ENCODE measurements around the gene TYROBP.

DNA sequence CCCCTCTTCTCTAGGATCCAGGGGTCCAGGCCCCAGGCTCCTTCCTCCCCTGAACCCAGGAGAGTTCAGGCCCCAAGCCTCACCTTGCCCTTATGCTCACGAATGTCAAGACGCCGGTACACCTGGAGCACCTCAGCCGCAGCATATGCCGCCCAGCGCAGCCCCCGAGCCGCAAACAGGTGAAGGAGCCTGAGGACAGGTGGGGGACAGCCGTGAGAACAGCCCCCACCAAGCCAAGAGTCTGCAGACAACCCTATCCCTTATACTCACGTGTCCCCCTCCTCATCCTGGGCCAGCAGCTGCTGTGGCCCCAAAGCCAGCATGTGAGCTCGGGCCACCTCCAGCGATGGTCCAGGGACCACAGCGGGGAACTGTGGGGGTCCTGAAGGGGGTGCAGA is 11.5 kb downstream of the TYROBP start:
- TF ChIP-seq, protein P1, sequence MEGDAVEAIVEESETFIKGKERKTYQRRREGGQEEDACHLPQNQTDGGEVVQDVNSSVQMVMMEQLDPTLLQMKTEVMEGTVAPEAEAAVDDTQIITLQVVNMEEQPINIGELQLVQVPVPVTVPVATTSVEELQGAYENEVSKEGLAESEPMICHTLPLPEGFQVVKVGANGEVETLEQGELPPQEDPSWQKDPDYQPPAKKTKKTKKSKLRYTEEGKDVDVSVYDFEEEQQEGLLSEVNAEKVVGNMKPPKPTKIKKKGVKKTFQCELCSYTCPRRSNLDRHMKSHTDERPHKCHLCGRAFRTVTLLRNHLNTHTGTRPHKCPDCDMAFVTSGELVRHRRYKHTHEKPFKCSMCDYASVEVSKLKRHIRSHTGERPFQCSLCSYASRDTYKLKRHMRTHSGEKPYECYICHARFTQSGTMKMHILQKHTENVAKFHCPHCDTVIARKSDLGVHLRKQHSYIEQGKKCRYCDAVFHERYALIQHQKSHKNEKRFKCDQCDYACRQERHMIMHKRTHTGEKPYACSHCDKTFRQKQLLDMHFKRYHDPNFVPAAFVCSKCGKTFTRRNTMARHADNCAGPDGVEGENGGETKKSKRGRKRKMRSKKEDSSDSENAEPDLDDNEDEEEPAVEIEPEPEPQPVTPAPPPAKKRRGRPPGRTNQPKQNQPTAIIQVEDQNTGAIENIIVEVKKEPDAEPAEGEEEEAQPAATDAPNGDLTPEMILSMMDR (IDR thresholded peaks at IDR 0.05), result no peak
- TF ChIP-seq POLR2AphosphoS5 (IDR thresholded peaks at IDR 0.05; ENCODE audit: low read depth, low read length) (no peak), SIN3A (IDR thresholded peaks at IDR 0.05; ENCODE audit: borderline replicate concordance, insufficient read depth, low read depth, low read length) (no peak), REST (IDR thresholded peaks at IDR 0.05; ENCODE audit: insufficient read depth in 1 of 2, low read depth in 2 of 2, low read length in 1 of 2) (no peak), TCF7L2 (IDR thresholded peaks at IDR 0.05; ENCODE audit: low read depth, low read length) (no peak)
